Retinal pigment epithelial cell (primary cell): ENCODE data around the gene ARID1B.

Source experiments
- DNase-seq: peaks from one replicate; pipeline ENCODE4 v3.0.0-alpha.2; 2010; ENCODE audit warnings: low read depth
- H3K4me3 ChIP-seq: 2 replicates; pipeline ENCODE4 v1.5.1; 2011; ENCODE audit warnings: mild to moderate bottlenecking, low read length, control low read depth, moderate library complexity
- CTCF ChIP-seq: conservative IDR thresholded peaks from 2 replicates; pipeline ENCODE4 v1.5.1; 2011; ENCODE audit warnings: low read depth, low read length, control low read depth, inconsistent platforms

Gene ARID1B

GRCh38 chr6:157086632-157087031 lies 309.5 kb downstream of the ARID1B start:
- TF ChIP-seq CTCF = no peak
- DNase-seq = no peak
- no peak overlapping the region for H3K4me3 ChIP-seq

GRCh38 chr6:157087974-157088373 lies 310.8 kb downstream of the ARID1B start:
- H3K4me3 ChIP-seq = no peak overlapping the region
- DNase-seq = no peak
- TF ChIP-seq CTCF = no peak

- no peak for DNase-seq
- no peak overlapping the region for H3K4me3 ChIP-seq
- TF ChIP-seq CTCF = no peak
These were observed 311.7 kb downstream of the ARID1B start for GRCh38 chr6:157088841-157089240.

GRCh38 chr6:157089258-157089657 lies 312.1 kb downstream of the ARID1B start:
- H3K4me3 ChIP-seq = no peak overlapping the region
- DNase-seq = peak; percentile 58
- no peak for TF ChIP-seq CTCF

GRCh38 chr6:157089851-157090250 lies 312.7 kb downstream of the ARID1B start:
- TF ChIP-seq CTCF = no peak
- no peak for DNase-seq

GRCh38 chr6:157090736-157091135 lies 313.6 kb downstream of the ARID1B start:
- H3K4me3 ChIP-seq = no peak overlapping the region
- DNase-seq = no peak
- TF ChIP-seq CTCF = no peak

More at GRCh38 chr6:157089851-157090250, 312.7 kb downstream of the ARID1B start:
- no peak overlapping the region for H3K4me3 ChIP-seq

- H3K4me3 ChIP-seq = no peak overlapping the region
- DNase-seq = no peak
- TF ChIP-seq CTCF = no peak
These were observed 314.1 kb downstream of the ARID1B start for GRCh38 chr6:157091243-157091642.
